HG03060 (cell line): ENCODE data around the gene CLIP1.

ENCODE experiments used
- ATAC-seq: cut with Tn5 transposase; IDR thresholded peaks from one replicate; pipeline ENCODE4 v1.9.1; 2021; ENCODE audit warnings: low read depth, moderate number of reproducible peaks; ENCODE audit not compliant: unreplicated experiment

Gene CLIP1

DNA sequence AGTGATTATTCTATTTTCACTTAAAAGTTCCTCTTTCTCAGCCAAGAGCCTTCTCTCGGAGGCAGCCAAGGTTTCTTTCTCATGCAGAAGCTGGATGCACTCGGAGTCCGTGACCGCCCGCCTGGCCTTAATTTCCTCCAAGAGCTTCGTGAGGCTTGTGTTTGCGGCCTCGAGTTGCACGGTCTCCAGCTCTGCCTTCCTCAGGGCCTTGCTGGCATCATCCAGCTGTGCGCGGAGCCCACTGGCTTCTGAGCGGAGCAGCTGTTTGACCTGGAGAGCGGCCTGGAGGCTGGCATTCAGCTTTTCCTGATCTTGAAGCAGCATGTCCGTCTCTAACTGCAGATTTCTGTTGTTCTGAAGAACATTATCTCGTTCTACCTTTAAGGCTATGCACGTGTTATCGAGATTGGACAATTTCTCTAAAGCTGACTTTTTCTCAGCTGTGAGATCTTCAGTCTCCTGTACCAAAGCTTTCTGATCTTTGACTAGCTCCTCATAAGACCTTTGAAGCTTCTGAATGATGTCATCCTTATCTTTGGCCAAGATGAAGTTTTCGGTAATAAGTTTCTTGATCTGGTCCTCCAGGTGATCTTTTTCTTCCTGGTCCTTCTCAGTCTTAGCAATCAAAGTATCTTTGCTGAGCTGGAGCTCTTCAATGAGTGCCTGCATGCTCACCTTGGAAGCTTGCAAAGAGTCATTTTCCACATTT, 99.0 kb downstream of the CLIP1 start:
- ATAC-seq: no peak

DNA sequence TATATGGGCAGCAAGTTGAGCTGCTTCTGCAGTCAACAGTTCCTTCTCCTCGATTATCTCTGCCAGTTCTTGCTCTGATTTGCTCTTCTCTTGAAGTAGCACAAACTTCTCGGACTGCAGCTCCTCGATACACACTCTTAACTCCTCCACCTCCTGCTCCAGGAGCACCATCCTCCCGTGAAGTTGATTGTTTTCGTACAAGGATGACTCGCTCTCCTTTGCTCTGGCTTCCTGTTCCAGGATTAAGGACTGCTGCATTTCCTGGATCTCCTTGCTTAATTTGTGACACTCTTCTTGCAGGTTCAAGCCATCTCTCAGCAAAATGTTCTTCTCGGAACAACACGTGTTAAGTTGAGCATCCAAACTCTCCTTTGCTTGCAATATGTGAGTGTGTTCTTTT, 100.0 kb downstream of the CLIP1 start:
- ATAC-seq: no peak

DNA sequence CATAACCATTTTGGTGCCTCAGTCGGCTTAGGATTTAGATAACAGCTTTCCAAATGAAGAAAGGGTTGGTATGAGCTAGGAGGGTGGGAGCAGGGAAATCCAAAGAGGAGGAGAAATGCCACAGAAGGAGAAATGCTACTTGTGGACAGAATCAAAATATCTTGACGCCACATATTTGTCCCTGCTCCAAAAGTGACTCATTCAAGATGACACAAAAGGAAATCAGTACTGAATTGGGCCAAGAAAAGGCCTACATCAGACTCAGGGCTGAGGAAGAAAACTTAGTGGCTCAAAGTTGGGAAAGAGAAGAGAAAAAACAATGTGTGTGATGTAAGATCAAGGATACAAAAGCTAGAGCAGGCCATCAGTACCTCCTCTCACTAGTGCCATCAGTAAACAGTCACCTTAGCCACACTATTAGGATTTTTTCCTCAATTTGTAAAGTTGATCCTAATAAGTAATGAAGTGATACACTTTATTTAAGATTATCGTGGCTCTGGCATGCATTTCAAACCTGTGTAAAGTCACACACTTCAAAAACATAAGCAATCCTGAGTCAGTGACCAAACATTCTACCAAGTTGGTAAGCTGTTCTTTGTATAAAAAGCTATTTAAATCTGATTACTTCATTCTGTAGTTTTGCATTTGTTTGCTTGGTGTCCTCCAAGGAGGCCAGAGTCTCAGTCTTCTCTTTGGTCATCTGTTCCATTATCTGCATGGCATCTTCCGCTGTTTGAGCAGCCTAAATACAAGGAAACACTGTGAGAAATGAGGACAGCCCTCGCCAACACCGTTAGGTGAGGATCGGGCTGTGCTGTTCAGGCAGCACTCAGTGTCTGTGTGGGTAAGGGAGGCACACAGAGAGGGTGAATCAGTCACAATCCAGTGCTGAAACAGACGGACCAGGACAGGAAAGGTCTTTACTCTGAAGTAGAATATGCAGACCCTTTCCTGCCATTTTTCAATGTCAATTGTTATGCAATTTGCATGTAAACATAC, 103.6 kb downstream of the CLIP1 start:
- ATAC-seq: no peak

DNA sequence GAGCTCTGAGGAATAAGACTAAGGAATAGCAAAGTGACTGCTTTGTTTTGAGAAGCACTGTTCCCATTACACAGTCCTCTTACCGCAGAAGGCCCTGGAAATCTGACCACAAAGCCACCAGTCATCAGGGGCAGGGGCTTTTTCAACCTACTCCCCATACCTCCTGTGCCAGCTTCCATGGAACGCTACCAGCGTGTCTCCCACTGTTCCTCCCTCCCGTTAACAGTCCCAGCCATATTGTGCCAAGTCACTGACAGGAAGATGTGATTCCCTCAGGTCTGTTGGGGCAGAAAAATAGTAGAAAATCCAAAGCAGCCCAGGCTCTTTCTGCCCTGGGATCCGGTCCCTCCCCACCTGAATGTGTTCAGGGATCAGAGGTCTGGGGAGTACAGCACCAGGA, 109.5 kb downstream of the CLIP1 start:
- no peak for ATAC-seq

DNA sequence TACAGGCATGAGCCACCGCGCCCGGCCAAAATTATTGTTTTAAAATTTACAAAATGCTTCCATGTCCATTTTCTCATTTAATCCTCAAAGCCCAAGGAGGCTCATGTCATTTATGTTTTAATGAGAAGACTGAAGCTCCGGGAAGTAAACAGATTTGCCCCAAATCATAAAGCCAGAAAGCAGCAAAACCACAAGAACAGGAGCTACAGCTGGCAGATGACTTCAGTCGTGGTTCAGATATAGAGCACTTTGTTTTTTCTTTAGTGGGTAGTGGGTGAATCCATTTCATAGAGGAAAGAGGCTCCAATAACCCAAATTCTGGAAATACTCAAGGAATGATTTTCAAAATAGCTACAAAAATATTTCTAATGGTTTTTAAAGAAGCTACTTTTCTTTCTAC, 110.8 kb downstream of the CLIP1 start:
- ATAC-seq: no peak

DNA sequence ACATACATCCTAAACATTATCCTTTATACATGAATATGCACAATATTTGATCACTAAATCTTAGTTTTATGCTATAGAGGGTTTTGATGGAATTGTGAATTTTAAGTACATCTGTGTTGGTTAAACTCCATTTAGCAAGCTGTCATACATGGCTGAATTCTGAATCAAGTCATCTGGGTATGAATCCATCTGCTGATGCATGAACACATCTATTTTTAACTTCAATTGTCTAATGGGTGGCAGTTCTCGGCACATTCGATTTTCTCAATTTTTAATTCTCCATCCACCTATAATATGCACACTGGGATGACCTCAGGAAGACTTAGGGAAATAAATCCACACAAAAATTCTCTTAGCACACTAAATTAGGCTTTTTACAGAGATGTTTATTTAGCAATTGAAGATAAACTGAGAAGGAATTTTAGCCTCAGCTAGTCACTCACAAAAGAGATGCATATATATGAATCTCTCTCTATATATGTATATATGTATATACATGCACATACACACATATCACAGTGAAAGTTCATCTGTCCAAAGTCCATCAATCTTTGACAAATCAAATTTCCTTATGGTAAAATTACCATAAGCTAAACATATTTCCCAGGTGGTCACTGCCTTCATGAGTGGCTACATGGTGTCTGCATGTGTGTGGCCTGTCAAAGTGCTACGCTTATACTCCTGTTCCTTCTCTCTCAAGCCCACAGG, 111.7 kb downstream of the CLIP1 start:
- no peak for ATAC-seq

DNA sequence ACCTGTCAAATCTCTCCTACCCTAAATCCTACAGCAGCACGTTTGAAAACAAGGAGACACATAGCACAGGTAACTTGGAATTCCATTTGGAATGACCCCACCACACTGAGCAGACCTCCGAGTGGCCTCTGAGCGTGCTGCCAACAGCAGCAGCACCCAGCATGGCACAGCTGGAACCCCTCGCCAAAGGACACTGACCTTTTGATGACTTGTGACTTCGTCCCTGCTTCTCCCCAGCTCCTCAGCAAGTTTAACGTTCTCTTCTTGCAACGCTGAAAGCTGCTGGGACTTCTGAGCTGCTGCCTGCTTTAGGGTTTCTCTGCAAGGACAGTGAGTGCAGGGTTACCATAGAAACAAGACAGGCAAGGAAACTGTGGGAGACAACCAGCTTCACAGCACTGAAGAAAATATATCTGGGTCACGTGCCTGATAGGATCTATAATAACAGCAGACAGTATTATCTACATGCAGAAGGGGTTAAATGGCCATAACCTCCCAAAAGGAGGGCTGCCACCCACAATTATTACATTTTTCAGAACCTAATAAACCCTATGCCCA, 112.8 kb downstream of the CLIP1 start:
- no peak for ATAC-seq

DNA sequence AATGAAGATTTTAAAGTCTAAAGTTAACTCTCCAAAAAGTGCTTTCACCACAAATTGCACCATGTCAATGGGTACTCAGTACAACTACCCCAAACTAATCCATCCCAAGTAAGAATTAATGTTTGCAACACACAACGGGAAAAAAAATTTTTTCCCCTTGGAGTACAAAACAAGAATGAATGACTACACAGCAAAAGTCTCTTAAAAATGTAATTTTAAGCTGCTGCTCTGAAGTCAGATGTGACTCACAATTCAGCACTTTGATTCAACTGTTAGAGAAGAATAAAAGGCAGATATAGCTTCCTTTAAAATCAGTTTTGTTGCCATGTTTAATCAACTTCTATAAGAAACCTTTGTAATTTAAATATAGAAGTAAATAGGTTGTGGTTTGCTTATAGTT, 113.7 kb downstream of the CLIP1 start:
- no peak for ATAC-seq

DNA sequence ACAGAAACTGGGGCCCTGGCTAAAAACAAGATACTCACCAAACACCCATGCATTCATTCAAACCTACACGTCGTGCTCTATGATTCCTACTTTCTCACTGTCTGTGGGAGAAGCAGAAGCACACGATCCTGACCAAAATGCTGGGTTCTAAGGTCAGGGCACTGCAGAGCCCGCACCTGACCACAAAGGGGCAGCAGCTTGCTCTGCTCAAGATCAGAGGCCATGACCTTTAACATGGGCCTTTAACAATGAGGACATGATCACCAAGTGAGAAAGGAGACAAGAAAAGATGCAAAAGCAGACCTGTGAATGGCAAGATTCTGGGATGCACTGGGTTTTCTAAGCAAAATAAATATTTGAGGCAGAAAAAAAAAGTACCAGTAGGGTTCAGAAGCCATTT, 116.1 kb downstream of the CLIP1 start:
- no peak for ATAC-seq

DNA sequence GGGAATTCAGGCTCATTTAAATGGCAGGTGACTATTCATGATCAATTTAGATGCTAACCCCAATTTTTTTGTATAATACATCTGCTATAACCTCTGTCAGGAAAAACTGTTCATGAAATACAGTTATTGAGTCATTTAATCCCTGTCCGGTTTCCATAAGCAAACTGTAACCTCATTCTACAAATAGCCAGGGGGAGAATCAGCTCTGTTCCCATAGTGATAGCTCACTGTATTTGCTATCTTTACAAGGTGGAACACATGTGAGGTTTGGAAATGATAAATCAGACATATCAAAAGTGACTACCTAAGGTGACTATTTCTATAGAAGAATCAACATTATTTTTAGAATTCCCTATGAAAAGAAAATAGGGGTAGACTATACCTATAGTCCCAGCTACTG, 117.5 kb downstream of the CLIP1 start:
- no peak for ATAC-seq

DNA sequence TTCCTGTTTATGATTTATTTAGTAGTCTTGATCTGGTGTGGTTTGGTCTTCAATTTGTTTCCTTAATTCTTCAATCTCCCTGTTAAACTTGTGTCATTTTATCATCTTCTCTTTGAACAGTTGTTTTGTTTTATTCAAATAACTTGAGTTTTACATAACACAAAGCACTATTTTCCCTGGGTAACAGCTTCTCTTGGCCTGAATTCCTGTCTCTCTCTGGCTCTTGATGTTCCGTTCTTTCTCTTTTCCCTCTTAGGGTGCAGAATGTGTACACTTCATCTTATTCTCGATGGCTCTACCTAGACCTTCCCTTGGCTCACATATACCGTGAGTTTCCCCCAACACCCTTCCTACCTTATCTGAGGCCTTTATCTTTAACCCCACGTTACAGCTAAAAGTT, 119.4 kb downstream of the CLIP1 start:
- no peak for ATAC-seq

DNA sequence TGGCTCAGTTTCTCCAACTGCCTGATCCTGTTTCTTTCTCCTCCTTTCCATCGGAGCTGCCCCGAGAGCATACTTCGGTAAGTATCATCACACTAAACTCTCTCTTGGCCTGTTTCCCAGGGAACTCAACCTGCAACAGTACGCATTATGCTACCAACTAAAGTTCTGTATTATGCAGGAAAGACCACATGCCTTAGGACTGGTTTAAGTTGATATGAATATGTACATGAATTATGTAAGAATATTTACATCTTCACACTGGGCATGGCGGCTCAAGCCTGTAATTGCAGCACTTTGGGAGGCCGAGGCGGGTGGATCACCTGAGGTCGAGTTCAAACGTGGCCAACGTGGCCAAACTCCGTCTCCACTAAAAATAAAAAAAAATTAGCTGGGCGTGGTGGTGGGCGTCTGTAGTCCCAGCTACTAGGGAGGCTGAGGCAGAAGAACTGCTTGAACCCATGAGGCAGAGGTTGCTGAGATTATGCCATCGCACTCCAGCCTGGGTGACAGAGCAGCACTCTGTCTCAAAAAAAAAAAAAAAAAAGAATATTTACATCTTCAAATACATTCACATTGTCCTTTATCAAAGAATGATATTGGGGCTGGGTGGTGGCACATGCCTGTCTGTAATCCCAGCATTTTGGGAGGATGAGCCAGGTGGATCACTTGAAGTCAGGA, 124.3 kb downstream of the CLIP1 start:
- ATAC-seq: no peak

DNA sequence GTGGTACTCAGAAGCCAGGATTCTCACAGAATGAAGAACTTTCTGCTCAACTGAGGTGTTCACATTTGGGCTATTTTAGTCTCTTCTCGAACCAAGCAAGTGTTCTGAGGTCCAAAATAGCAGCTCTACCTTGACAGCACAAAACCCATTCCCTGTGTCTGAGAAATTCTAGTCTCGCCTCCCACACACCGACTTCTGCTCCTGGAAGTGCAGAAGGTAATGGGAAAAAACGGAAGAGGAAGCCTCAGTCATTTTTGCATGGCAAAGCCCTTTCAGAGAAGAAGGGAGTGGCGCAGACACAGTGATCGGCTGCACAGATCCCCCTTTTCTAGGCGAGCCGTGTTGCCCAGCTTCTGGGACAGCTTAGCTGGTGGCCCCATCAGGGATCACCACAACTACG, 125.0 kb downstream of the CLIP1 start:
- no peak for ATAC-seq

DNA sequence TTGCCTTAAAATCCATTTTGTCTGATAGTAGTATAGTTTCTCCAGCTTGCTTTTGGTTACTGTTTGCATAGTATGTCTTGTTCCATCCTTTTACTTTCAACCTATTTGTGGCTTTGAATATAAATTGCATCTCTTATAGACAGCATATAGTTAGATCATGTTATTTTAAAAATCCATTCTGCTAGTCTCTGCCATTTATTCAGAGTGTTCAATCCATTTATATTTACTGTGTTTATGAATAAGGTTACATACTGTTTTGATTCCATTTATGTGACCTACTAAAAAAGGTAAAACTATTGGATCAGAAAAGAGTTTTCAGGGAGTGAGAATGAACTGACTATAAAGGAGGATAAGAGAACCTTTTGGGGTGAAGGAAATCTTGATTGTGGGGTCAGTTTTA, 126.6 kb downstream of the CLIP1 start:
- no peak for ATAC-seq

DNA sequence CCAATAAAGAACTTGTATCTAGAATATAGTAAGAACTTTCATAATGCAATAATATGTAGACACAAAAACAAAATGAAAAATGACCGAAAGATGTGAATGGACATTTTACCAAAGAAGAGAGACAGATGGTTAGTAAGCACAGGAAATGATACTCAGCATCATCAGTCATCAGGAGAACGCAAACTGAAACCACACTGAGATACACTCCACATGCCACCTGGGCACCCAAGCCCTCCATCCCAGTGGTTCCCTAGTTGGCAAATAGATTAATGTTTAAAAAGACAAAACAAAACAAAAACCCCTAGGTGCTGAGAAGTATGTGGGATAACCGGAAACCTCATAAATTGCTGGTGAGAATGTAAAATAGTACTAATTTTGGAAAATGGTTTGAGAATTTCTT, 129.4 kb downstream of the CLIP1 start:
- no peak for ATAC-seq

DNA sequence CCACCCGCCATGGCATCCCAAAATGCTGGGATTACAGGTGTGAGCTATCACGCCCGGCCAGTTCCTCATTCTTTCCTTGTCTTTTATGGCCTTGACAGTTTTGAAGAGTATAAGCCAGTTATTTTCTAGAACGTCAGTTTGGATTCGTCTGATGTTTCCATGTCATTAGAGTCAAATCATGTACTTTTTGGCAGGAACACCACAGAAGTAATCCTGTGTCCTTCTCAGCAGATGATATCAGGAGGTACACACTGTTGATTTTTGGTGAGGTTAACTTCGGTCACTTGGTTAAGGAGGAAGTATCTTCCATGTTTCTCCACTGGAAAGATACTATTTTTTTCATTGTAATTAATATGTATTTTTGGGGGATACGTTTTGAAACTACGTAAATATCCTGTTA, 131.0 kb downstream of the CLIP1 start:
- ATAC-seq: no peak

DNA sequence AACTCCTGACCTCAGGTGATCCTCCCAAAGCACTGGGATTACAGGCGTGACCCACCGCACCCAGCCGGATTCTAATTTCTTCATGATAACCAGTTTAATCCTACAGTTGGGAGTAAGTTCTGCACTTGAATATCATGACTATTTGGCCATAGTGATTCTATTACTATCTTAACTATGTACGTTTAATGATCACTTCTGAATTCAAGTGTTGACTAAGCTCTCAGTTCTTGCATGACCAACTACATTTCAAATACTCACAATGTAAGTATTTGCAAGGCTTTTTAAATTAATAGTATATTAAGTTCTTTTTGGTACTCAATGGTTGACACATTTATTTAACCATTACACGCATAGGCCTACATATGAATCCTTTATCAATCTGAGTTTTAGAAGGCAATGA, 138.8 kb downstream of the CLIP1 start:
- ATAC-seq: no peak

DNA sequence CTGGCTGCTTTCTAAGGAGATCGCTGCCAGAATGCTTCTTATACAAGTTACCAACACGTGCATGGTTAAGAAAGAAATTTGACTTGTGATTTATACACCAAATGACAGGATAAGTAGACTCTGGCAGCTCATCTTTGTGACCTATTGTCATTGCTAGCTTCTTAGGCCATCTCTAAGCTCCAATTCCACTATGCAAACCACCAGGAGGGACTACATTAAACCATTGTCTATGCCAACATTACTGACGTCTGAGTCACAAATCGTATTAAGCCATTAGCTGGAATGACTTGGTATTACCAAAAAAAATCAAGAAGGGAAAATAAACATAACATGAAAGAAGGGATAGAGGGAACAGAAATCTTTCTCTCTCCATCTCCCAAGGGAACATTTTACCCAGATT, 140.4 kb downstream of the CLIP1 start:
- no peak for ATAC-seq

DNA sequence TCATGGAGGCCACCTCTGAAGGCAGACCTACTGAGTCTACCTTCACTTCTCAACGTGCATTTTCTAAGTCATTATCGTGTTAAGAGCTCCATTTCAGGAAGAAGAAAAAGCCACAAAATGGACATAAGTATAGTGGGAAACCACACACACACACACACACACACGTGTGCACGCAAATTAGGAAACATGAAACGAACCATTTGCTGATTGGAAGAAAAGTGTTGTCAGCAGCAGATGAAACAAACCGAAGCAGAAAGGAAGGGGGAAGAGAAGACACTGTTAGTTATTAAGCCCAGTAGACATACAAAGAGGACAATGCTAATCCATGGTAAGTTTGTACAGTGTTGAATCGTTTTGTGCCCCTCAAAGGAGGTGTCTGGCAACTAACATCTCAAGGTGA, 146.2 kb downstream of the CLIP1 start:
- ATAC-seq: no peak

DNA sequence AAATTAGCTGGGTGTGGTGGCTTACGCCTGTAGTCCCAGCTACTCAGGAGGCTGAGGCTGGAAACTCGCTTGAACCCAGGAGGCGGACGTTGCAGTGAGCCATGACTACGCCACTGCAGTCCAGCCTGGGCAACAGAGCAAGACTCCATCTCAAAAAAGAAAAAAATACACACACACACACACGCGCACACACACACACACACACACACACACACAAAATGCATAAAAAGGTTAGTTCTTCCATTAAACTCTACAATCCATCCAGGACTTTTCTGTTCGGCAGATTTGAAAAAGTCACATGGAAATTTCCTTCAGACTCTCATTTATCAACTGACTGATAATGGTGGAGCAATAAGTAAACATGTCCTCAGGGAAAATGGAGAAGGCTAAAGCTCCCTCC, 147.0 kb downstream of the CLIP1 start:
- ATAC-seq: no peak
